ENCODE data around the gene RGS4.

- TF ChIP-seq POLR2A (IDR thresholded peaks at IDR 0.05): no peak
- no peak for TF ChIP-seq CTCF (IDR thresholded peaks at IDR 0.05)
Observed at GRCh38 chr1:163066686-163067085, 2.5 kb upstream of the RGS4 start.

All from heart left ventricle (tissue), 13 donors.